ENCODE results near the gene MRPL11. TPM values are rescaled to one million over a fixed set of nuclear protein-coding genes. Genes with fewer than 3 reads are reported as not detected.

The MRPL11 gene
- polyA plus RNA-seq, 1 experiment = 54.5 TPM

DNA sequence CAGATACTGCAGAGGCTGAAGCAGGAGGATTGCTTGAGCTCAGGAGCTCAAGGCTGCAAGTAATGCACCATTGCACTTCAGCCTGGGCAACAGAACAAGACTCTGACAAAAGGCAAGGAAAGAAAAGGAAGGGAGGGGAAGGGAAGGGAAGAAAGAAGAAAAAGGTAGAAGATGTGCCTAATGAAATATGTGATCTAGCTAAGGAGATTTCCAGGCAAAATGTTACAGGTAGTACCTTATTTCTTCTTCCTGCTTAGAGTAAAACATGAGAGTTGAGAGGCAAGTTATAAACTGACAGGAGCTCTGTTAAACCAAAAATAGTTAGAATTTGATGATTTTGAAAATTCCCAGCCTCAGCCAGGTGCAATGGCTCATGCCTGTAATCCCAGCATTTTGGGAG is 23.4 kb upstream of the MRPL11 start:
- ChIA-PET POLR2A (no interaction called here), CTCF (interaction anchor here (1.0 kb wide), 1 partner anchor 17 kb away, joined by 6 read pairs; no protein-coding TSS in a partner anchor)
- Histone ChIP-seq H3K27me3 (ENCODE audit: control insufficient read depth, insufficient read depth, low read length) (no peaks in the 10 kb centered on the region; the same call in 1 of the 2 replicates), H3K4me3 (ENCODE audit: low read depth, low read length) (no peak overlapping the region), H3K36me3 (ENCODE audit: control insufficient read depth, insufficient read depth, low read length) (no peaks in the 10 kb centered on the region)
- TF ChIP-seq, protein P1, sequence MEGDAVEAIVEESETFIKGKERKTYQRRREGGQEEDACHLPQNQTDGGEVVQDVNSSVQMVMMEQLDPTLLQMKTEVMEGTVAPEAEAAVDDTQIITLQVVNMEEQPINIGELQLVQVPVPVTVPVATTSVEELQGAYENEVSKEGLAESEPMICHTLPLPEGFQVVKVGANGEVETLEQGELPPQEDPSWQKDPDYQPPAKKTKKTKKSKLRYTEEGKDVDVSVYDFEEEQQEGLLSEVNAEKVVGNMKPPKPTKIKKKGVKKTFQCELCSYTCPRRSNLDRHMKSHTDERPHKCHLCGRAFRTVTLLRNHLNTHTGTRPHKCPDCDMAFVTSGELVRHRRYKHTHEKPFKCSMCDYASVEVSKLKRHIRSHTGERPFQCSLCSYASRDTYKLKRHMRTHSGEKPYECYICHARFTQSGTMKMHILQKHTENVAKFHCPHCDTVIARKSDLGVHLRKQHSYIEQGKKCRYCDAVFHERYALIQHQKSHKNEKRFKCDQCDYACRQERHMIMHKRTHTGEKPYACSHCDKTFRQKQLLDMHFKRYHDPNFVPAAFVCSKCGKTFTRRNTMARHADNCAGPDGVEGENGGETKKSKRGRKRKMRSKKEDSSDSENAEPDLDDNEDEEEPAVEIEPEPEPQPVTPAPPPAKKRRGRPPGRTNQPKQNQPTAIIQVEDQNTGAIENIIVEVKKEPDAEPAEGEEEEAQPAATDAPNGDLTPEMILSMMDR (IDR thresholded peaks at IDR 0.05; ENCODE audit: insufficient read depth, low read depth, low read length) = no peak
- no peak for DNase-seq (ENCODE audit: low read depth)

DNA sequence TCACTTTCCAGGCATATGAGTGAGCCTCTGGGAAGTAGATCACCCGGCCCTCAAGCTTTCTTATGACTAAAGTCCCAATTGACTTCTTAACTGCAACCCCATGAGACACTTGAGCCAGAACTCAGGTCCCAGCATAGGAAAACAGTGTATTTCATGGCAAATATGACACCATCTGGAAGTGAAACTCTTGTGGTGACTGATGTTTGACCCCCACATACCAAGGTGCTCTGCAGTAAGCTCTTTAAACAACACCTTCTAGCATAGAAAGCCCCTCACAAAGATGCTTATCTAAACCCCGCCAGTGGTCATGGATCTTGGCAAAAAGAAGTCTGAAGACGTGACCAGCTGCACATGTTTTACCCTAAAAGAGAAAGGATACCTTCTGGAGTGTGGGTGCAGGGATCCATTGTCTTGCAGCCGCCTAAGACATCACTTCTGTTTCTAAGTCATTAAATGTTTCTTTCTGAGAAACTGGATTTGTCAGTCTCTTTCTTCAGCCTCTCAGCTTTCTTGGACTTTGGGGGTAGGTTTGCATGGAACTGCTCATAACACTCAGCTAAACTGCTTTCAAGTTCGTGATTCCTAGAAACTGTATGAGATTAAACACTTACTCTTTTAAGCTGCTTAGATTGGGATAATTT is 20.6 kb upstream of the MRPL11 start:
- no peak overlapping the region for H3K4me3 ChIP-seq (ENCODE audit: low read depth, low read length)
- H3K27me3 ChIP-seq (ENCODE audit: control insufficient read depth, insufficient read depth, low read length) = peaks cover 5% of the 10 kb centered on the region
- no peaks in the 10 kb centered on the region for H3K36me3 ChIP-seq (ENCODE audit: control insufficient read depth, insufficient read depth, low read length)
- ChIA-PET POLR2A (no interaction called here), CTCF (interaction anchor here (1.0 to 2.4 kb wide), 4 partner anchors 12 to 73 kb away, joined by 3 to 14 read pairs (median 4); partner anchors contain the start of gene MRPL11)
- DNase-seq (ENCODE audit: low read depth) = no peak
- TF ChIP-seq, protein P1 (IDR thresholded peaks at IDR 0.05; ENCODE audit: insufficient read depth, low read depth, low read length) = no peak

DNA sequence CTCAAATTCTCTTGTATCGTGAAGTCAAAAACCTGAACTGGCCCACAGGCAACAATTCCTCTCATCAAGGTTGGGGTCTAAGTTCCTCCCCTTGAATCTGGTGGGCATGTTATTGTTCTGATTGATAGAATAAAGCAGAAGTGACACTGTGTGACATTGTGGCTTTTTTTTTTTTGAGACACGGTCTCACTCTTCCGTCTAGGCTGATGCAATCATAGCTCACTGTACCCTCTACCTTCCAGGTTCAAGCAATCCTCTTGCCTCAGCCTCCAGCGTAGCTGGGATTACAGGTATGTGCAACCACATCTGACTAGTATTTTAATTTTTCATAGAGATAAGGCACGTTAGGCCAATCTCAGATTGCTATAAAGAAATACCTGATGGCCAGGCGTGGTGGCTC is 19.2 kb upstream of the MRPL11 start:
- no peak for DNase-seq (ENCODE audit: low read depth)
- Histone ChIP-seq H3K36me3 (ENCODE audit: control insufficient read depth, insufficient read depth, low read length) (no peaks in the 10 kb centered on the region), H3K4me3 (ENCODE audit: low read depth, low read length) (no peak overlapping the region), H3K27me3 (ENCODE audit: control insufficient read depth, insufficient read depth, low read length) (peaks cover 10% of the 10 kb centered on the region)
- POLR2A ChIA-PET = no interaction called here
- TF ChIP-seq, protein P1 (IDR thresholded peaks at IDR 0.05; ENCODE audit: insufficient read depth, low read depth, low read length) = no peak
- CTCF ChIA-PET = interaction anchor here (0.7 to 2.4 kb wide), 3 partner anchors 9 to 21 kb away, joined by 3 to 14 read pairs (median 3); partner anchors contain the start of genes MRPL11 and PELI3

DNA sequence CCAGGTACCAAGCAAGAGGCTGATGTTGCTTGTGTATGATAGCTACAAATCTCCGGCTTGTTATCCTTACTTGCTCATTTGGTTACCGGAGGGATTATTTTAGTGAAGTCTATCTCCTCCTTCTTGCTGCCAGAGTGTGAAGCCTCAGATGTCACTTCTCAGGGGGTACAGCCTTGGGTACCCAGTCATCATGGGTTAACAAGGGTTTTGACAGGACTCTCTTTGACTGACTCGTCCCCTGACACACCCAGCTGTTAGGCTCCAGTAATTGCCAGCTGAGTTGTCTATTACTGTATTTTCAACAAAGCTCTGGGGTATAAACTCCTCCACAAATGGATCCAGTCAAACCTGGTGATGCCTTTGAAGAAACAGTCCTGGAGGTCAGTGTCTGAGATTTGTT is 16.2 kb upstream of the MRPL11 start:
- no peak overlapping the region for H3K4me3 ChIP-seq (ENCODE audit: low read depth, low read length)
- peaks cover 17% of the 10 kb centered on the region for H3K27me3 ChIP-seq (ENCODE audit: control insufficient read depth, insufficient read depth, low read length)
- no peak for DNase-seq (ENCODE audit: low read depth)
- POLR2A ChIA-PET = no interaction called here
- CTCF ChIA-PET = interaction anchor here (1.0 kb wide), 1 partner anchor 24 kb away, joined by 4 read pairs; no protein-coding TSS in a partner anchor
- TF ChIP-seq, protein P1 (IDR thresholded peaks at IDR 0.05; ENCODE audit: insufficient read depth, low read depth, low read length) = no peak
- H3K36me3 ChIP-seq (ENCODE audit: control insufficient read depth, insufficient read depth, low read length) = no peaks in the 10 kb centered on the region

DNA sequence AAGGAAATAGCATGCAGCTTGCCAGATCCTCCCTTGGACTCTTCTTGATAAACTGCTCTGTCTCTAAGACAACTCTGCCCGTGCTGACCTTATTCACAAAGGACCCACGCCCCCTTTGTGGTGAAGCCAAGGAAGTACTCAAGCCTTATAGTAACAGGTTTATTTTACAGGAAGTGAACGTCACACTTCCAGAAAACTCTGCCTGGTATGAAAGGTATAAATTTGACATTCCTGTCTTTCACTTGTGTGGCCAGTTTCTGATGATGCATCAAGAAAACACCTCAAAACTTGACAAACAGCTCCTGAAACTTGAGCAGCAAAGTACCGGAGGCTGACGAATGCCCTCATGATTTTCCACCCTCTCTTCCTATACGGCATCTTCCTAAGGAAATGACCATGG is 15.6 kb upstream of the MRPL11 start:
- no peak overlapping the region for H3K4me3 ChIP-seq (ENCODE audit: low read depth, low read length)
- no peaks in the 10 kb centered on the region for H3K36me3 ChIP-seq (ENCODE audit: control insufficient read depth, insufficient read depth, low read length)
- DNase-seq (ENCODE audit: low read depth) = no peak
- peaks cover 17% of the 10 kb centered on the region for H3K27me3 ChIP-seq (ENCODE audit: control insufficient read depth, insufficient read depth, low read length)
- CTCF ChIA-PET = interaction anchor here (0.7 to 1.0 kb wide), 2 partner anchors 24 to 46 kb away, joined by 3 to 4 read pairs; no protein-coding TSS in a partner anchor
- POLR2A ChIA-PET = no interaction called here
- TF ChIP-seq, protein P1 (IDR thresholded peaks at IDR 0.05; ENCODE audit: insufficient read depth, low read depth, low read length) = no peak

Measured in BJ (cell line).